Islet of Langerhans (tissue), 1 donor: ENCODE results near the gene B3GLCT.
A peak's percentile ranks its signal among the peaks of the same experiment; 100 is the strongest.
"Not testable (repeated sequence)": the region's sequence is repeated elsewhere in the genome, so short reads cannot be mapped to it uniquely, and the experiment has no call there.

ENCODE experiments used
- FAIRE-seq: peaks from one replicate; lab custom pipeline; 2011; peaks lifted over from hg19 to GRCh38; lab: Jason Lieb, UNC

Gene B3GLCT

DNA sequence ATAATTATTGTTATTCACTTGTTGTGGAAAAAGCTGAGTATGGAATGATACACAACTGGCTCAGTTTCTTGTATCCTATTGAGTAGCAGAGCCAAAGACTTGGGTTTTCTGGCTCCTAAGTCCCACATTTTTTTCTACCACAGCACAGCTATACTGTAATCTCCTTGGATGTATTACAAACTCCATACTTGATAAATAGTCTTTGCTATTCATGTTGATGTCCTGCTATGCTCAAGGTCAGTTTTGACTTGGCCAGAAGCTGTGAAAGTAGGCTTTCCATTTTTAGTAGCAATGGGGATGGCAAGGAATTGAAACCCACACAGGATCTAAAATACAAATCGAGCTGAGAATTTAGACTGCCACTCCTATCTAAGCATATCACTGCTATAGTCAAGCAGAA, 79.1 kb downstream of the B3GLCT start:
- no peak for FAIRE-seq

DNA sequence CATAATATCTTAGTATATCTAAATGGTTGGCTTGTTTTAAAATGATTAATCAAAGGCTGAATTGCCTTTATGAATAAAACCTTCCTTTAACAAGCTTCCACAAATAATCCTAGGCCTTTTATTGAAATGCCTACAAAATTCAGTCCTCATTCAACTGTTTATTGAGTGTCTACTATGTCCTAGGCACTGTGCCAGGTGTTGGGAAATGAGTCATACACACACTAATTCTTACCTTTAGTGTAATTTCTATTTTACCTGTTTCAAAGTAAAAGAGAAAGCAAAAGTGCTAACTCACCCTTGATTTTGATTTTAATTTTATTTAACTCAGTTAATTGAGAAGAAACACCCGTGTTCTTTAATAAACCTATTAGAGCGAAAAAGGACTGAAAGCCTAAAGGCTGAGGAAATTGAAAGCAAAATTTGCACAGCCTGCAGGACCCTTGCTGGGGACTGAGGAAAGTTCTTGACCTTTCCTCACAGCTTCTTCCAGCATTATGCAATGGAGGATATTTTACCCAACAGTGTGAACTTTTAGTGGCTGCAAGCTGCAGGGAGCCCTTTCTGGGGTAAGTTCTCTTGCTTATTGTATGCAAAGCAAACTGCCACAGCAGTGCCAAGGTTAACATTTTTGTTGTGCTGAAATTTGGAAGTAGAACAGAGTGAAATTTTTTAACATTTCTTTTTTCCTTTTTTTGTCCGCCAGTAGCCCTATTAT, 83.1 kb downstream of the B3GLCT start:
- no peak for FAIRE-seq

DNA sequence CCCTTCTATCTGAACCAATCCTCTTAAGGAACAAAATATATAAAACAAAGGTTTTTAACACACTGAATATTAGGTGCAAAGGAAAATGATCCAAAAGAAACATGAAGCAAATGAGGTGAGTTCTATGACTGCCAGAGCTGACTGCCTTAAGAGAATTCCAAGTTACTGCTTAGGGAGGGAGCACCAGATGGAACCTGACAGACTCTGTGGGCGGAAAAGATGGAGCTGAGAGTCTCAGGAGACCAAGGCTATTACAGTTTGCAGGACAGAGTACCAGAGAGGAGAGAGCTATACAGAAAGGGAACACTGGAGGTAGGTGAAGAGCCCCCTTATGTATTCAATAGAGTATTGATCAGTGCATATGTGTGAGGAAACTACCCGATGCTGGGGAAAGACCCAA, 87.2 kb downstream of the B3GLCT start:
- FAIRE-seq: no peak

DNA sequence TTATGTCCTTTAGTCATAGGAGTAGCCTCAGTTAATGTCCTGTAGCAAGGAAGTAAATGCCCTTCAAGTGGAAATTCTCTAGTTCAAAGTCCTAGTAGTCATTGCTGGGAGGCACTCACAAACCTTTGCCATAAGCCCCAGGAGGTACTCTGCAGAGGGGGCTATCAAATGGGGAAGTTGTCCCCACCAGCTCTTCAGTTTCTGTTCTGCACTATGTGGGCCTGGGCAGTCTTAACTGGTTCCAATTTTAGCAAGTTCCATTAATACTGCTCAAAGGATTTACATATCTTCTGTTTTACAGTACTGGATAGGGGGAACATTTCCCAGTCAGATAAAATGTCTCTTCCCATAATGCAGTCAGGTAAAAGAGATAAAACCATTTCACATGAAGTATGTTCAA, 101.3 kb downstream of the B3GLCT start:
- no peak for FAIRE-seq

DNA sequence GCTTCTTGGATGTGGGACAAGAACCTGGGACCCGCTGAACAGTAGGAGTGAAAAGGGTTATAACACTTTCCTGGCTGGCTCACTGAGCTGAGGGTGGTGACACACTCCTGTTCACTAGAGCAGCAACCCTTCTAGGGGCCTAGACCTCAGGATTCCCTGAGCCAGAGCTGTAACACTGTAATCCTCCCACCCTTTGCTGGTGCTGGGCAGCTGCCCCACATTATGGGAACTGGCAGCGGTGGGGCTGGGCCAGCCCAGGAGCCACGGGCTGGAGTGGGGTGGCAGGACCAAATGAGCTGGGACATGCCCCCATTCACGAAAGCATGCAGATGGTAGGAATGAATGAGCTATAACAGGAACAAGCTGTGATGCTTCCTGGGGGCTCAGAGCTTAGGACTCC, 110.6 kb downstream of the B3GLCT start:
- FAIRE-seq: no peak

DNA sequence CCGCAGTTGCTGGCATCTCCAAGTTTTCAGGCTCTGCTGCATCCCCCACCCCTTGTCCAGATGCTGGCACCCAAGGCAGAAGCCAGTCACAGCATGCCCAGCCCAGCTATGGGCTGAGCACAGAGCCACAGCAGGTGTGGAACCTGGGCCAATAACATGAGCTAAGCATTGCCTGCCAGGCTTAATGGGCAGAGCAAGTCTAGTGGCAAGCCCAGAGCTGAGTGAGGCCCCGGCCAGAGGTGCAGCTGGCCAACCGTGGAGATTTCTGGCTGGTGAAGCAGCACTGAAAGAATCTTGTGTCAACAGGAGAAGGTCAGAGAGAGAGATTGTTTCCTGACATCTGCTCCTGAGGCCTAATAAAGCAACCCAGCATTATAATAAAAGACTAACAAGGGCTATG, 111.0 kb downstream of the B3GLCT start:
- peak; percentile 41 for FAIRE-seq

DNA sequence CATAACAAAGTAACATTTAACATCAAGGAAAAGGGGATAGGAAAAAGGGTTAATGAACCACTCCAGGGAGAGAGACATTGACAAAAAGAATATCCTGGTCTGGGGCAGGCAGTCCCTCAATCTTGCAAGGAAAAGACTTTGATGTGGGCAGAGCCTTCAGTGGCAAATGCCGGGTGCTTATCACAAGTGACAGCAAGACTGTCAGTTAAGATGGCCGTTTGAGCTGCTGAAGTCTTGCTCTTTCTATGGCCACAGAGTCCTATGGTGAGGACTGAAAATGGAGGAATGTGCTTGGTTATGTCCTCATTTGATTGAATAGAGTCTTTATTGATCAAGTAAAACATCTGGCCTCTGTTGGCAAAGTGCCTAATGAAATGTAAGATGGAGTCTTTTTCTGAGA, 112.1 kb downstream of the B3GLCT start:
- FAIRE-seq: no peak

DNA sequence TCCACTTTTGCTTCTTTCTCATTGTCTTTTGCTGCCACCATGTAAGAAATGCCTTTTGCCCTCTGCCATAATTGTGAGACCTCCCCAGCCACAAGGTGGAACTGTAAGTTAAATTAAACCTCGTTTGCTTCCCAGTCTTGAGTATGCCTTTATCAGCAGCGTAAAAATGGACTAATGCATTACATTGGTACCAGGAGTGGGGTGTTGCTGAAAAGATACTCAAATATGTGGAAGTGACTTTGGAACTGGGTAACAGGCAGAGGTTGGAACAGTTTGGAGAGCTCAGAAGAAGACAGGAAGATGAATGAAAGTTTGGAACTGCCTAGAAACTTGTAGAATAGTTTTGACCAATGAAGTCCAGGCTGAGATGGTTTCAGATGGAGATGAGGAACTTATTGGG, 115.2 kb downstream of the B3GLCT start:
- no peak for FAIRE-seq

DNA sequence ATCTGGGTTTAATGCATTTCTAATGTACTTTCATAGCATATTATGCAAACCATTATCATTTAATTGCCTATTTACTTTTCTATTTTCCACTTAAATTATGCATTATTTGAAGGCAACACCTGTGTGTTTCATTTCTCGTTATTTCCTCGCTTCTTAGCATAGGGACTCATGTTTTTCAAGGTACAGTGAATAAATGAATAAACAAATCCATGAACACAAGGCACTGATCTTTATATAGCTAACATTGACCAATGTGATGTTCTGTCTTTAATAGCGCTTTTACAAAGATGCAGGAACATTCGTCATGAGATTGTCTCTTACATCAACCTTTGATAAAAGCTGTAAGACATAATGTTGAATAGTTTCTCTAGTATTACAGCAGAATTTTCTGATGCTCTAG, 121.2 kb downstream of the B3GLCT start:
- FAIRE-seq: no peak

DNA sequence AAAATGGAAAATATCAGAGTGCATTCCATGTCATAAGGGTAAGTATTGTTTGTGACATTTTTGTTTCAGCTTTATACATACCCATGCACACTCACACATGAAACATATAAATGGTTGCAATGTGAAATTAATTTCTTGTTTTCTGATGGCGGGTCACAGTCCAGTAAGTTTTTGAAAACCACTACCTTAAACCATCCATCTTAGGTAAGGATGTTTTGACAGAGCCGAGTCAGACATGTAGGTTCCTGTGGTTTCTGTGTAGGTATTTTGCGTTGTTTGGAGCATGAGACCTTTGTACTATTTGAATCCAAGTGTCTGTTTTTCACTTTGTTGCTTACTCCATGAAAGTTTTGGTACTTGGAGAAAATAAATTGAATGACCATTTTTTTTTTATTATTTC, 121.7 kb downstream of the B3GLCT start:
- FAIRE-seq: no peak

DNA sequence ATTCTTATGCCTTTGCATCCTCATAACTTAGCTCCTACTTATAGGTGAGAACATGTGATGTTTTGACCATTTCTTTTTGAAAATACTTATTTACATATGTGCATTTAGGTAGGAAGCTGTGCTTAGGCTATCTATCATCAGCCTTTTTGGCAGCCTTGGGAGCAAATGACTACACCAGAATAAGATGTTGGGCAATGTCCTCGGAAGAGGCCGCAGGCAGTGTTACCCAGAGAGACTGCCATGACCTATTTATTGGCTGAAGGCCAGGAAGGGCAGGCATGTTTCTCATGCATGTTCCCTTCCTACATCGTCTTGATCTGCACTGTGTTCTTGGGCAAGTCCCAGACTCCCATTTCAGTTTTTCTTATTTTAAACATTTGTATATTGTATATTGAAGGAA, 122.3 kb downstream of the B3GLCT start:
- FAIRE-seq: no peak

DNA sequence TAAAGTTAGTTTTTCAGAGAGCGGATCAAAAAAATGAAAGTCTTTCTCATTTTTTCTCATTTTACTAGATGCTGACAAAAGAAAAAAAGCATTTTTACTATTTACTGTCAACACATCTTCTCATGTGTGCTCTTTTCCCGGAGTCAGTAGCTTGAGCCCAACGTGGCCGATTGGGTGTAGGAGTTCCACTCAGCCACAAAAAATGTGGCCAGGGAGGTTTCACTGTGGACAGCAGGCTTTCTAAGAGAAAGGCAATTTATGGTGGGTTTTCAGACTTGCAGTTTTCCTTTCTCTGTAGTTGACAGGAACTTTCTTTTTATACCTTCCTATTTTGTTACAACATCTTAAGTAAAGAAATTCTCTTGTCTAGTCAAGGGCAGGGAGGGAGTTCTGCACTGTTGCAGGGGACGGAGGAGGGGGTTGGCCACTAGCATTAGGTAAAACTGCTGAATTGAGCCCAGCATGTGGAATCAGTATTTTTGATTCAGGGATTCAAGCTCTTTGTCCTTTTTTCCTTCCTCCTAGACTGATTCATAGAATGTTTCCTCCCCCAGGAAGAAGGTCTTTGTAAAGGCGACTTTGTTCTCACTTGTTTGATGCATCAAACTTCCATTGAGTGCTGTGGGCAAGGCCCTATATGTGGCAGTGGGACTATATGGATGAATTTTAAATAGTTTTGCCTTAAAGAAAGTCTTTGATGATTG, 123.1 kb downstream of the B3GLCT start:
- no peak for FAIRE-seq

DNA sequence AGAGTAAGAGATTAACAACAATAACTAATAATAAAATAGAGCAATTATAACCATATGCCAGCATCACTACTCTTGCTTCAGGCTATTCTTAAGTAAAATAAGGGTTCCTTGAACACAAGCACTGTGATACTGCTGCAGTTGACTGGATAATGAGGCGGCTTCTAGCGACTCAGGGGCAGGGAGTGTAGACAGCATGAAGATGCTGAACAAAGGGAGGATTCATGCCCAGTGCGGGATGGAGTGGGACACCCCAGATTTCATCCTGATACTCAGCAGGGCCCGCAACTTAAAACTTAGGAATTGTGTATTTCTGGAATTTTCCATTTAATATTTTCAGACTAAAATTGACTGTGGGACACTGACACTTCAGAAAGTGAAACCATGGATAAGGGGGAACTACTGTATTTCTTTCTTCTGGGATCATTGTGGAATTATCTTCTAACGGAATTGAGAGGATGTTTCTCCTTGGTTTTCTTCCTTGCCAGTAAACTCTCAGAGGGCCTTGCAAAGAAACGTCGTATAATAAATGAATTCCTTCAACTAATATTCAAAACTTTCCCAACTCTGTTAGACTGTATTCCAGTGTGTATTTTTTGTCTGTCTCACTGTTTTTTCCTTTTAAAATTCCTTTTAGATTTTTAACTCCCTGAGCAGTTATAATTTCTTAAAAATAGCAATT, 127.5 kb downstream of the B3GLCT start:
- no peak for FAIRE-seq

DNA sequence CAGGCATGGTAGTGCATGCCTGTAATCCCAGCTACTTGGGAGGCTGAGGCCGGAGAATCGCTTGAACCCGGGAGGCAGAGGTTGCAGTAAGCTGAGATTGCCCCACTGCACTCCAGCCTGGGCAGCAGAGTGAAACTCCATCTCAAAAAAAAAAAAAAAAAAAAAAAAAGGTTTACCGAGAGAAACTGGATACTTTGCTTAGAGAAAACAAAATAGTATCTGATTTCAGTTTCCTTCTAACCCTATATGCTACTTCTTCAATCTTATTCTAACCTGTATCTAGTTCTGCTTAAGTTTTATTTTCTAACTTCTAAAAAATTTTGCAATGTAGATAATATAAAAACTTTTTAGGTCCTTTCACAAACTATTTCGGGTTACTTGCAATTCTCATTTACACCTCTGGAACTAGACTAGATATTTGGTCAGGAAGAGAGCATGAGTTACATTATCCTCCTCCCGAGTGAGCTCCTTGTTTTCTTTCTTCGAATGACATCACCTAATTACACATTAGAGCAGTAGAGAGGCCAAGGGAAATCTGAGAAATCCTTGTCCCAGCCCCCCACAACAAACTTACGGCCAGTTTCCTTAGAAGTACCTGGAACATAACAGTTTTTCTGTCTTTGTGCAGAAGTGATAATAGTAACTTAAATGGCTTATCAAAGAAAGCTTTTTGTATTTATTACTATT, 128.9 kb downstream of the B3GLCT start:
- no peak for FAIRE-seq

DNA sequence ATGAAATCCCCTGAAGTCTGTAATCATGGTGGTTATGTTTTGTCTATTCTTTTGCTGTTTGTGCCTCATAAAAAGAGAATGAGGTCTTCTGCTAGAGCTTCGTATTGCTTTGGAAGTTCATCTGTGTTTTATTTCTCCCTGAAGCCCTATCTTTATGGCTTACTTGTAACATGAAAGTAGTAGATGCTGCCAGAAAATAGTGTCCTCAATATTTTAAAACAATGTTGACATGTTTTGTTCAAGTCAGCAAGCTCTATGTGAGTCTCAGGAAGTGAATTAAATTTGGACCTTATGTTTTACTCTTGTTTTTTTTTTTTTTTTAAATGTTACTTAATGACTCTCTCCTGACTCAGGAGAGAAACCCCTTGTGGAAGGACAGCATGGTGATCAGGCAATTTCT, 130.5 kb downstream of the B3GLCT start:
- FAIRE-seq: no peak

DNA sequence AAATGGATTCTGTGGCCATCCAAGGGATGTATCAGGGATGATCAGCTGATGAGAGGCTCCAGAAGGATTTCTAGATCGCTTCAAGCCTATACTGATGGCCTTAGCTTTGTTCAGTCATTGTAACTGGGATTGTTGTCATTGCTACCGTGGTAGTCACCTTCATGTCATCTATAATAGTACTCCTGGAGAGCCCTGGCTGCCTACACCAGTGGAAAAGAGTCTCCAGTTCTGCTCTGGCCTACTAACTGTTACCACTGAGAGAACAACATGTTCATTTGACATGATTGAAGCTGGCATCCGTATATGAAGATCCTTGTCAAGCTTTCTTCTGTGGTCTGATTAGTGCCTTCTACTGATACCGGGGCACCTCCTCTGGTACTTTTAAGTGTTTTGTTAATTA, 131.3 kb downstream of the B3GLCT start:
- FAIRE-seq: no peak

DNA sequence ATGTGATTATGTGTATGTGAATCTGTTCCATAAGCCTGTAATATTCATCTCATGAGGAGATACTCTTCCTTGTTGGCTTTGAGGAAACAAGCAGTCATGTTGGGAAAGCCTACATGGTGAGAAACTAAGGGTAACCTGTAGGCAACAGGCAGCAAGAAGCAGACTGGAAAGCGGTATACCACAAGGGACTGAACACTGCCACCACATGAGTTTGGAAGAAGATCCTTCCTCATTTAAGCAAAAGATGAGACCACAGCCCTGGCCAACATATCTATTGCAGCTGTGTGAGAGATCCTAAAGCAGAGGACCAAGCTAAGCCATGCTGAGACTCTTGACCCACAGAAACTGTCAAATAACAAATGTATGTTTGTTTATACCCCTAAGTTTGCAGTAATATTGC, 134.8 kb downstream of the B3GLCT start:
- no peak for FAIRE-seq

DNA sequence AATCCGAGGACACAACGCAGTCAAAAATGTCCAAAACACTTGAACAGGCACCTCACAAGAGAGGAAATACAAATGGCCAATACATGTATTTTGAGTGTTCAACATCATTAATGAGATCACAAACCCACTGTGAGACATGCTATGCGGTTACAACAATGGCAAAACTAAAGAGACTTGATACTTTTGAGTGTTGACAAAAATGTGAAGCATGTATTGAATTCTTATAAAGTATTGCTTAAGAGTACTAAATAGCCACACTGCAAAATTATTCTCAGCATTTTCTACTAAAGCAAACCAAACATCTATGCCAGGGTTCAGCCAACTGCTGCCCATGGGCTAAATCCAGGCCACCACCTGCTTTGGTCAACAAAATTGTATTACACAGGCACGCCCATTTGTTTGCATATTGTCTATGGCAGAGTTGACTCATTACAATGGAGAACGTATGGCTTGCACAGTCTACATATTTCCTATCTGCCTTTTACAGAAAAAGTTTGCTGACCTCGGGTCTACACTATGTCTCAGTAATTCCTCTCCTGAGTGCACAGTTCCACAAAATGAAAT, 135.3 kb downstream of the B3GLCT start:
- FAIRE-seq: no peak

DNA sequence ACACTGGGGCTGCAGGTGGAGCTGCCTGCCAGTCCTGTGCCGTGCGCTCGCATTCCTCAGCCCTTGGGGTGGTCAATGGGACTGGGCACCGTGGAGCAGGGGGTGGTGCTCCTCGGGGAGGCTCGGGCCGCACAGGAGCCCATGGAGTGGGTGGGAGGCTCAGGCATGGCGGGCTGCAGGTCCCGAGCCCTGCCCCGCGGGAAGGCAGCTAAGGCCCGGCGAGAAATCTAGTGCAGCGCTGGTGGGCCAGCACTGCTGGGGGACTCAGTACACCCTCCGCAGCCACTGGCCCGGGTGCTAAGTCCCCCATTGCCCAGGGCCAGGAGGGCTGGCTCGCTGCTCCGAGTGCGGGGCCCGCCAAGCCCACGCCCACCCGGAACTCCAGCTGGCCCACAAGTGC, 139.8 kb downstream of the B3GLCT start:
- not testable (repeated sequence) for FAIRE-seq

DNA sequence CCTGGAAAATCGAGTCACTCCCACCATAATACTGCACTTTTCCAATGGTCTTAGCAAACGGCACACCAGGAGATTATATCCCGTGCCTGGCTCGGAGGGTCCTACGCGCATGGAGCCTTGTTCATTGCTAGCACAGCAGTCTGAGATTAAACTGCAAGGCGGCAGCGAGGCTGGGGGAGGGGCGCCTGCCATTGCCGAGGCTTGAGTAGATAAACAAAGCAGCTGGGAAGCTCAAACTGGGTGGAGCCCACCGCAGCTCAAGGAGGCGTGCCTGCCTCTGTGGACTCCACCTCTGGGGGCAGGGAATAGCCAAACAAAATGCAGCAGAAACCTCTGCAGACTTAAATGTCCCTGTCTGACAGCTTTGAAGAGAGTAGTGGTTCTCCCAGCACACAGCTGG, 141.1 kb downstream of the B3GLCT start:
- FAIRE-seq: not testable (repeated sequence)

DNA sequence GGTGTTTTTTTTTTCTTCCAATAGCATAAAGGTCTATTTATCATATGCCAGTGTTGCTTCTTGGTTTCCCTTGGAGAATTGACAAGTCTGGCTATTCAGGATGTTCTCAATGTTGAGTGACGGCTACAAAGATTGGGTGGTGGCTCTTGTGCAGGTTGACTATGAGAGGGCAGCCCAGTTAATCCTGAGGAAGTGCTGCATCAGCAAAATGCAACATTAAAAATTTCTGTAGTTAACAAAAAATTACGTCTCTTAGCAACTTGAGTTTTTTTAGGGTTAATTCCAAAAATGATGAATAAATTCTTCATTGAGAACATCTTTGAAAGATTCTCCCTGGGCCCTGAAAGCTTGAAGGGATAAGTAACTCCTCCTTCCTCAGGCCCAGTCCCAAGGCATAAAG, 147.1 kb downstream of the B3GLCT start:
- FAIRE-seq: no peak

DNA sequence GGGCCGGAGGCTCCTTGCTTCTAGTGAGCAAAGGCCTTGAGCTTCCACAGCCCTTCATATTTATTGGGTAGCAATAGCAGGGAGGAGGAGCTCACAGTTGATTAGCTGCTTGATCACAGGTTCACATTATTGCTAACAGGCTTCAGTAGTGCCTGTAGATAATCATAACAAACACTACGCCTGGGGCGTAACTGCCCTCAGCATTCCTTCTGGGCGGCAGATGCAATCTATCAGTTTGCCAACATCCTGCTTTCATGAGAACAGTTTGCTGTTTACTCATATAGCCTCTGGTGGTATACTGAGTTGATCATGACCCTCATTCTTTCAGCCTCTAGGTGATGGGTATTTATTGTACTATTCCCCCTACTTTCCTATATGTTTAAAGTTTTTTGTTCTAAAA, 149.4 kb downstream of the B3GLCT start:
- FAIRE-seq: no peak

DNA sequence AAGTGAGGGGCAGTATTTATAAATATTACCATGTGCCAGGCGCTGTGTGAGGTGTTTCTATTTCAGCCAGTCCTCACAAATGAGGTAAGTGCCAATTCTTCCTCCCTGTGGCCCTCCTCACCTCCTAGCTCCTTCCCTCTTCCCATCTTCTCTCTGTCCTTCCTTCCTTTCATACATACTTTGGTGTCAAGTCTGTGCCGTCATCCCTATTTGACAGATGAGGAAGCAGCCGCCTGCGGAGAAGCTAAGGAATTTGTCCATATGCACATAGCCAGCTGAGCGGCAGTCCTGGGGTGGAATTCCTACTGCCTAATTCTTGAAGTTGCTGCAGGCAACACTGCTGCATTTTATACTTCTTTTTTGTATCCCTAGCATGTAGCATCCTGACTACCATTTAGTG, 150.8 kb downstream of the B3GLCT start:
- FAIRE-seq: no peak
